Measurements from ENCODE around the gene PLEKHA1.
A peak's percentile ranks its signal among the peaks of the same experiment; 100 is the strongest.

The PLEKHA1 gene

GRCh38 chr10:122373721-122374120 is 787 bp upstream of the PLEKHA1 start:
- no peak for DNase-seq (ENCODE audit: low read depth, low spot score)
- peak overlapping the region; percentile 45 for H3K4me3 ChIP-seq (ENCODE audit: low read length)

- H3K4me3 ChIP-seq (ENCODE audit: low read length), result peak overlapping the region; percentile 81
- DNase-seq (ENCODE audit: low read depth, low spot score), result peak; percentile 38
These were observed 561 bp downstream of the PLEKHA1 start for GRCh38 chr10:122374859-122375678.

- DNase-seq (ENCODE audit: low read depth, low spot score), result no peak
- H3K4me3 ChIP-seq (ENCODE audit: low read length), result peak overlapping the region; percentile 81
These were observed 1.2 kb downstream of the PLEKHA1 start for GRCh38 chr10:122375679-122376160.

GRCh38 chr10:122376364-122376961 is 2.0 kb downstream of the PLEKHA1 start:
- no peak for DNase-seq (ENCODE audit: low read depth, low spot score)
- H3K4me3 ChIP-seq (ENCODE audit: low read length), result peak overlapping the region; percentile 81

GRCh38 chr10:122379041-122379440 is 4.5 kb downstream of the PLEKHA1 start:
- H3K4me3 ChIP-seq (ENCODE audit: low read length), result peak overlapping the region; percentile 16

GRCh38 chr10:122379537-122379936 is 5.0 kb downstream of the PLEKHA1 start:
- peak overlapping the region; percentile 16 for H3K4me3 ChIP-seq (ENCODE audit: low read length)
- DNase-seq (ENCODE audit: low read depth, low spot score), result no peak

More at GRCh38 chr10:122379041-122379440, 4.5 kb downstream of the PLEKHA1 start:
- peak; percentile 88 for DNase-seq (ENCODE audit: low read depth, low spot score)

GRCh38 chr10:122380703-122381102 is 6.2 kb downstream of the PLEKHA1 start:
- no peak for DNase-seq (ENCODE audit: low read depth, low spot score)
- H3K4me3 ChIP-seq (ENCODE audit: low read length), result no peak overlapping the region

GRCh38 chr10:122381680-122382079 is 7.2 kb downstream of the PLEKHA1 start:
- no peak overlapping the region for H3K4me3 ChIP-seq (ENCODE audit: low read length)
- DNase-seq (ENCODE audit: low read depth, low spot score), result no peak

GRCh38 chr10:122386514-122386913 is 12.0 kb downstream of the PLEKHA1 start:
- no peak for DNase-seq (ENCODE audit: low read depth, low spot score)
- H3K4me3 ChIP-seq (ENCODE audit: low read length), result no peak overlapping the region

GRCh38 chr10:122387572-122387971 is 13.1 kb downstream of the PLEKHA1 start:
- DNase-seq (ENCODE audit: low read depth, low spot score), result no peak
- no peak overlapping the region for H3K4me3 ChIP-seq (ENCODE audit: low read length)

GRCh38 chr10:122388287-122388997 is 13.9 kb downstream of the PLEKHA1 start:
- H3K4me3 ChIP-seq (ENCODE audit: low read length), result no peak overlapping the region
- DNase-seq (ENCODE audit: low read depth, low spot score), result no peak

- H3K4me3 ChIP-seq (ENCODE audit: low read length), result no peak overlapping the region
- DNase-seq (ENCODE audit: low read depth, low spot score), result no peak
These were observed 15.8 kb downstream of the PLEKHA1 start for GRCh38 chr10:122390271-122390670.

GRCh38 chr10:122390679-122391078 is 16.2 kb downstream of the PLEKHA1 start:
- DNase-seq (ENCODE audit: low read depth, low spot score), result no peak
- no peak overlapping the region for H3K4me3 ChIP-seq (ENCODE audit: low read length)

- DNase-seq (ENCODE audit: low read depth, low spot score), result no peak
These were observed 17.4 kb downstream of the PLEKHA1 start for GRCh38 chr10:122391875-122392274.

GRCh38 chr10:122392835-122393234 is 18.3 kb downstream of the PLEKHA1 start:
- no peak for DNase-seq (ENCODE audit: low read depth, low spot score)
- H3K4me3 ChIP-seq (ENCODE audit: low read length), result no peak overlapping the region

More at GRCh38 chr10:122391875-122392274, 17.4 kb downstream of the PLEKHA1 start:
- no peak overlapping the region for H3K4me3 ChIP-seq (ENCODE audit: low read length)

GRCh38 chr10:122393288-122393687 is 18.8 kb downstream of the PLEKHA1 start:
- H3K4me3 ChIP-seq (ENCODE audit: low read length), result no peak overlapping the region
- DNase-seq (ENCODE audit: low read depth, low spot score), result no peak

- H3K4me3 ChIP-seq (ENCODE audit: low read length), result no peak overlapping the region
- DNase-seq (ENCODE audit: low read depth, low spot score), result no peak
These were observed 28.1 kb downstream of the PLEKHA1 start for GRCh38 chr10:122402548-122403131.

- no peak overlapping the region for H3K4me3 ChIP-seq (ENCODE audit: low read length)
- DNase-seq (ENCODE audit: low read depth, low spot score), result no peak
These were observed 30.1 kb downstream of the PLEKHA1 start for GRCh38 chr10:122404576-122404975.

- DNase-seq (ENCODE audit: low read depth, low spot score), result no peak
- no peak overlapping the region for H3K4me3 ChIP-seq (ENCODE audit: low read length)
These were observed 33.0 kb downstream of the PLEKHA1 start for GRCh38 chr10:122407375-122408125.
